ENCODE data around the gene SATB1. TPM values are rescaled to one million over a fixed set of nuclear protein-coding genes. Genes with fewer than 3 reads are reported as not detected.
A peak's percentile ranks its signal among the peaks of the same experiment; 100 is the strongest.

Gene SATB1
- total RNA-seq, 2 experiments from 2014 or later = 390 to 393 TPM

GRCh38 chr3:18447720-18448119, 22.6 kb upstream of the SATB1 start:
- POLR2A ChIA-PET = interaction anchor here (0.7 to 10.4 kb wide), 9 partner anchors 8 to 310 kb away, joined by 3 to 152 read pairs (median 6); partner anchors contain the start of gene SATB1
- peak overlapping the region; percentile 92 for H3K4me3 Mint-ChIP-seq
- intact Hi-C loops (cut with DNase I, micrococcal nuclease) = loop anchor here (2.0 to 5.0 kb wide), 4 partner anchors 40 to 311 kb away; no protein-coding TSS in a partner anchor

DNA sequence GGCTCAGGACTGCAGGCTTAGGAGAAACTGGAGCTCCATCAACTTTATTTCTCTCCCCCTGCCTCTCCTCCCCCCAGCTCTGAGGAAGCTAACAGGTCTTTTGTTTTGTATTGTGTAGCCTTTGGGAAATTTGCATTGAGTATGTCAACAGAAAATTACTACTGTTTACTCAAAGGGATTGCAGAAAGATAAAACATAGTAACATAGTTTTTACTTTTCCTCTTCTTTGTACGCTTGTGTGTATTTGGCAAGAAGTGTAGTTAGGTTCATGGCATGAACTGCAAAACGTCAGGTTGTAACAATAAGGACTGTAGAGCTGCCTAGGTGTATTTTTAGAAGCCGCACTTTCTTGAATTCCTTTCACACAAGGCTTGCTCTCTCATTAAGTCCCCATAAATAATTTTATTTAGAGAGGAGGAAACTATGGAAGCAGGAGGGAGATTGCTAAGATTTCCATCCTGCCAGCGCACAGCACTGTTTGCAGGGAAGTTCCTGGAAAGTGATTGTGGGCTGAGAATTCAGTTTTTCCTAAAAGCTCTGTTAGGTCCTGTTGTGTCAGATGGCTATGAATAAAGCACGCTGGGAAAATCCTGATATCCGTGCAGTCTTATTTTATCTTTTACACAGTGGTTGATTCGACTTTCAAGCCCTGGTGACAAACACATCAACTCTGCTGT, 21.1 kb upstream of the SATB1 start:
- Mint-ChIP-seq H3K4me3 (peak overlapping the region; percentile 92), H3K27me3 (no peaks in the 10 kb centered on the region), H3K36me3 (ENCODE audit: low read depth) (peaks cover 81% of the 10 kb centered on the region), H3K9me3 (no peaks in the 10 kb centered on the region), H3K4me1 (ENCODE audit: low read depth) (peaks cover 61% of the 10 kb centered on the region), H3K27ac (peak overlapping the region; percentile 96)
- DNase-seq (no peak), ATAC-seq (ENCODE audit: poor library complexity) (no peak)
- POLR2A ChIA-PET = interaction anchor here (0.7 to 10.4 kb wide), 20 partner anchors 10 to 542 kb away, joined by 3 to 152 read pairs (median 5); partner anchors contain the start of gene SATB1
- Histone ChIP-seq H3K27me3 (ENCODE audit: control insufficient read depth in 1 of 2, insufficient read depth in 2 of 2, low read length in 2 of 2) (no peaks in the 10 kb centered on the region), H3K27ac (ENCODE audit: low read depth in 1 of 2, low read length in 2 of 2) (peak overlapping the region; percentile 53 to 78), H3K4me3 (ENCODE audit: low read length) (peak overlapping the region; percentile 70), H3K9me3 (ENCODE audit: control insufficient read depth in 1 of 2, insufficient read depth in 1 of 2, low read length in 2 of 2) (peaks cover 0 to 9% of the 10 kb centered on the region in 2 experiments), H3K4me1 (ENCODE audit: insufficient read depth, low read length) (peaks cover 24% of the 10 kb centered on the region), H3K36me3 (ENCODE audit: insufficient read depth, low read length) (no peaks in the 10 kb centered on the region)
- TF ChIP-seq, protein P1, sequence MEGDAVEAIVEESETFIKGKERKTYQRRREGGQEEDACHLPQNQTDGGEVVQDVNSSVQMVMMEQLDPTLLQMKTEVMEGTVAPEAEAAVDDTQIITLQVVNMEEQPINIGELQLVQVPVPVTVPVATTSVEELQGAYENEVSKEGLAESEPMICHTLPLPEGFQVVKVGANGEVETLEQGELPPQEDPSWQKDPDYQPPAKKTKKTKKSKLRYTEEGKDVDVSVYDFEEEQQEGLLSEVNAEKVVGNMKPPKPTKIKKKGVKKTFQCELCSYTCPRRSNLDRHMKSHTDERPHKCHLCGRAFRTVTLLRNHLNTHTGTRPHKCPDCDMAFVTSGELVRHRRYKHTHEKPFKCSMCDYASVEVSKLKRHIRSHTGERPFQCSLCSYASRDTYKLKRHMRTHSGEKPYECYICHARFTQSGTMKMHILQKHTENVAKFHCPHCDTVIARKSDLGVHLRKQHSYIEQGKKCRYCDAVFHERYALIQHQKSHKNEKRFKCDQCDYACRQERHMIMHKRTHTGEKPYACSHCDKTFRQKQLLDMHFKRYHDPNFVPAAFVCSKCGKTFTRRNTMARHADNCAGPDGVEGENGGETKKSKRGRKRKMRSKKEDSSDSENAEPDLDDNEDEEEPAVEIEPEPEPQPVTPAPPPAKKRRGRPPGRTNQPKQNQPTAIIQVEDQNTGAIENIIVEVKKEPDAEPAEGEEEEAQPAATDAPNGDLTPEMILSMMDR (IDR thresholded peaks at IDR 0.05) = no peak
- intact Hi-C loops (cut with DNase I, micrococcal nuclease) = loop anchor here (2.0 to 5.0 kb wide), 4 partner anchors 41 to 313 kb away; no protein-coding TSS in a partner anchor
- CTCF ChIA-PET = interaction anchor here (0.6 to 2.4 kb wide), 10 partner anchors 16 to 313 kb away, joined by 3 to 15 read pairs (median 4); no protein-coding TSS in a partner anchor

More at GRCh38 chr3:18447720-18448119, 22.6 kb upstream of the SATB1 start:
- DNase-seq (no peak), ATAC-seq (ENCODE audit: poor library complexity) (no peak)
- Histone ChIP-seq H3K27ac (ENCODE audit: low read depth in 1 of 2, low read length in 2 of 2) (peak overlapping the region in 1 of 2 donors; percentile 9), H3K36me3 (ENCODE audit: insufficient read depth, low read length) (no peaks in the 10 kb centered on the region), H3K9me3 (ENCODE audit: control insufficient read depth in 1 of 2, insufficient read depth in 1 of 2, low read length in 2 of 2) (peaks cover 0 to 9% of the 10 kb centered on the region in 2 experiments), H3K27me3 (ENCODE audit: control insufficient read depth in 1 of 2, insufficient read depth in 2 of 2, low read length in 2 of 2) (no peaks in the 10 kb centered on the region), H3K4me1 (ENCODE audit: insufficient read depth, low read length) (peaks cover 24% of the 10 kb centered on the region), H3K4me3 (ENCODE audit: low read length) (no peak overlapping the region)
- TF ChIP-seq, protein P1 (IDR thresholded peaks at IDR 0.05) = no peak
- CTCF ChIA-PET = interaction anchor here (1.4 kb wide), 1 partner anchor 59 kb away, joined by 5 read pairs; no protein-coding TSS in a partner anchor
- H3K27me3 Mint-ChIP-seq = no peaks in the 10 kb centered on the region
- H3K4me1 Mint-ChIP-seq (ENCODE audit: low read depth) = peaks cover 70% of the 10 kb centered on the region
- H3K36me3 Mint-ChIP-seq (ENCODE audit: low read depth) = peaks cover 92% of the 10 kb centered on the region
- H3K27ac Mint-ChIP-seq = peak overlapping the region; percentile 96
- no peaks in the 10 kb centered on the region for H3K9me3 Mint-ChIP-seq

DNA sequence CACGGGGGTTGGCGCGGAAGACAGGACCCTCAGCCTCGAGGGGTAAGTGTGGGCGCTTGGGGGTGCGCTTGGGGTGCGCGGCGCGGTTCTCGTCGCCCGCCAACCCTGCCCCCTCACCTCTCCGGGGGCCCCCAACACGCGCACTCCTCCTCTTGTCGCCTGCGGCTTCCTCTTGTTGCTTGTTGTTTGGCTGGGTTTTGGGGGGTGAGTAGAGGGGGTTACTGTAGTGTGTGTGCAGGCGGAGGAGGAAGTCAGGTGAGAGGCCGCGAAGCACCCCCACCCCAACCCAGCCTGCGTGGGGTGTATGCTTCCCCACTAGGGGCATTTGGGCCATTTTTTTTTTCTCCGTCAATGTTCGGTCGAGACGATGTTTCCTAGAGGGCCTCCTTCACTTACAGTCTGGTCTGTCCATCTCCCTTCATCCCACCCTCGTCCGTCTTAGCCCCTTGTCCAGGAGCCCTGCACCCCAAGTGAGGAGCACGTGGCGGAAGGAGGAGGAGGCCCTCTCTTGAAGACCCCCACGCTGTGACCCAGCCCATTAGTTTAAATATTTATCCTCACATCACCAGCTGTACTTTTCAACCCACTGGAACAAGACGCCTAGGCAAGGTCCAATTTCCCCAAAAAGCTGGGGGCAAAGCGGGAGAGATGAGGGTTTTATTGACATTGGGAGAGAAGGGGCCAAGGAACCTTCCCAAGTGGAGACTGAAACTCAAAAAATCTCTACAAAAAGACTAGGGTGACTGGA, 20.4 kb upstream of the SATB1 start:
- Histone ChIP-seq H3K4me1 (ENCODE audit: insufficient read depth, low read length) (peaks cover 24% of the 10 kb centered on the region), H3K9me3 (ENCODE audit: control insufficient read depth in 1 of 2, insufficient read depth in 1 of 2, low read length in 2 of 2) (peaks cover 0 to 9% of the 10 kb centered on the region in 2 experiments), H3K27ac (ENCODE audit: low read depth in 1 of 2, low read length in 2 of 2) (peak overlapping the region; percentile 53 to 78), H3K4me3 (ENCODE audit: low read length) (peak overlapping the region; percentile 70), H3K36me3 (ENCODE audit: insufficient read depth, low read length) (no peaks in the 10 kb centered on the region), H3K27me3 (ENCODE audit: control insufficient read depth in 1 of 2, insufficient read depth in 2 of 2, low read length in 2 of 2) (no peaks in the 10 kb centered on the region)
- ChIA-PET POLR2A (interaction anchor here (0.7 to 10.4 kb wide), 30 partner anchors 9 to 544 kb away, joined by 3 to 152 read pairs (median 4); partner anchors contain the start of gene SATB1), CTCF (interaction anchor here (0.6 to 2.4 kb wide), 15 partner anchors 9 to 313 kb away, joined by 3 to 15 read pairs (median 4); no protein-coding TSS in a partner anchor)
- TF ChIP-seq, protein P1 (IDR thresholded peaks at IDR 0.05) = peak; percentile 56
- Mint-ChIP-seq H3K4me3 (peak overlapping the region; percentile 92), H3K27me3 (no peaks in the 10 kb centered on the region), H3K9me3 (no peaks in the 10 kb centered on the region), H3K36me3 (ENCODE audit: low read depth) (peaks cover 75% of the 10 kb centered on the region), H3K27ac (peak overlapping the region; percentile 96), H3K4me1 (ENCODE audit: low read depth) (peaks cover 62% of the 10 kb centered on the region)
- intact Hi-C loops (cut with DNase I, micrococcal nuclease) = loop anchor here (1.0 to 5.0 kb wide), 9 partner anchors 20 to 314 kb away; partner anchors contain the start of gene SATB1 (in 1 of the 2)
- ATAC-seq (ENCODE audit: poor library complexity) (peak; percentile 78), DNase-seq (peak; percentile 63 to 93 (median 80))

Data from CD4-positive, alpha-beta T cell (primary cell).